WERI-Rb-1 (cell line): ENCODE results near the gene CCDC85C.

Experiments
- DNase-seq: peaks from one replicate; pipeline ENCODE4 v3.0.0-alpha.2; 2020
- H3K27ac ChIP-seq: fragments of 250-450 bp; sonication (Bioruptor Pico); 2 replicates; pipeline ENCODE4 v1.5.1; 2020; ENCODE audit warnings: mild to moderate bottlenecking, moderate library complexity
- H3K27me3 ChIP-seq: fragments of 250-450 bp; sonication (Bioruptor Pico); 2 replicates; pipeline ENCODE4 v1.5.1; 2021; ENCODE audit warnings: mild to moderate bottlenecking, low read depth, moderate library complexity; ENCODE audit not compliant: insufficient read depth, severe bottlenecking
- H3K36me3 ChIP-seq: fragments of 250-450 bp; sonication (Bioruptor Pico); 2 replicates; pipeline ENCODE4 v1.5.1; 2020; ENCODE audit warnings: mild to moderate bottlenecking, moderate library complexity
- H3K4me3 ChIP-seq: 2 replicates; pipeline ENCODE4 v1.5.1; 2011; ENCODE audit warnings: low read depth, mild to moderate bottlenecking, control low read depth, low read length
- H3K9me3 ChIP-seq: fragments of 250-450 bp; sonication (Bioruptor Pico); 2 replicates; pipeline ENCODE4 v1.5.1; 2021; ENCODE audit warnings: mild to moderate bottlenecking, moderate library complexity; ENCODE audit not compliant: severe bottlenecking
- CTCF ChIP-seq: IDR thresholded peaks from 2 replicates; pipeline ENCODE4 v1.5.1; 2011; ENCODE audit warnings: low read depth, mild to moderate bottlenecking, control low read depth, inconsistent platforms, low read length

CCDC85C gene

GRCh38 chr14:99534863-99535262 is 69.1 kb downstream of the CCDC85C start:
- H3K27ac ChIP-seq, result peak overlapping the region; percentile 52
- H3K4me3 ChIP-seq, result no peak overlapping the region
- DNase-seq, result peak; percentile 58
- H3K27me3 ChIP-seq, result no peaks in the 10 kb centered on the region
- H3K9me3 ChIP-seq, result no peaks in the 10 kb centered on the region
- TF ChIP-seq CTCF, result no peak
- peaks cover 23% of the 10 kb centered on the region for H3K36me3 ChIP-seq

- peaks cover 26% of the 10 kb centered on the region for H3K36me3 ChIP-seq
- no peaks in the 10 kb centered on the region for H3K9me3 ChIP-seq
Observed at GRCh38 chr14:99534333-99534732, 69.7 kb downstream of the CCDC85C start.

GRCh38 chr14:99532310-99532709 is 71.7 kb downstream of the CCDC85C start:
- Histone ChIP-seq H3K27me3 (no peaks in the 10 kb centered on the region), H3K4me3 (no peak overlapping the region), H3K27ac (no peak overlapping the region), H3K9me3 (no peaks in the 10 kb centered on the region), H3K36me3 (peaks cover 30% of the 10 kb centered on the region)
- DNase-seq, result no peak
- TF ChIP-seq CTCF, result no peak

More at GRCh38 chr14:99534333-99534732, 69.7 kb downstream of the CCDC85C start:
- DNase-seq, result no peak
- peak overlapping the region; percentile 52; the same call in 1 of the 2 replicates for H3K27ac ChIP-seq
- no peak for TF ChIP-seq CTCF
- H3K27me3 ChIP-seq, result no peaks in the 10 kb centered on the region
- no peak overlapping the region for H3K4me3 ChIP-seq

GRCh38 chr14:99531251-99532096 is 72.5 kb downstream of the CCDC85C start:
- TF ChIP-seq CTCF, result no peak
- Histone ChIP-seq H3K27me3 (no peaks in the 10 kb centered on the region), H3K36me3 (peaks cover 30% of the 10 kb centered on the region), H3K4me3 (no peak overlapping the region), H3K27ac (peak overlapping the region; percentile 16; the same call in 1 of the 2 replicates), H3K9me3 (no peaks in the 10 kb centered on the region)
- DNase-seq, result no peak

GRCh38 chr14:99530407-99531155 is 73.4 kb downstream of the CCDC85C start:
- H3K9me3 ChIP-seq, result no peaks in the 10 kb centered on the region
- no peak overlapping the region for H3K4me3 ChIP-seq
- no peak for DNase-seq
- no peak for TF ChIP-seq CTCF
- H3K27ac ChIP-seq, result peak overlapping the region; percentile 16; the same call in 1 of the 2 replicates
- H3K36me3 ChIP-seq, result peaks cover 29% of the 10 kb centered on the region
- no peaks in the 10 kb centered on the region for H3K27me3 ChIP-seq
